ENCODE results near the gene TMEM108.

DNA sequence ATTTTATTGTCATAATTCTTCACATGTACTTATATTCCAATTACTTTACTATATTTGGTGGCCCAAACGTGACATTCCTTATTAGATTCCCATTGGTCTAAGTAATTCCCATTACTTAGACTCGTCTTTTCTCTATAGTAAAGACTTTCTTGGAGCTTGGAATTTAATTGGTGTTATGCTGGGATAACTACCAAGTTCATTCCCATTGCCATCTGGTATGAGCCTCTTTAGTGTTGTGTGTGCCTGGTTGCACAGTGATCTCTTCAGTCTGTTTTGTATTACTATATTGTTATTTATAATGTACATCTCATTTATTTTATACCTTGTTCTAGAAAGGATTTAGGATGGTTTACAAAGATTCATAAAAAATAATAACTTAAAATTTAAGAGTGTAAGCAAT is 27.8 kb downstream of the TMEM108 start:
- TF ChIP-seq, protein P1, sequence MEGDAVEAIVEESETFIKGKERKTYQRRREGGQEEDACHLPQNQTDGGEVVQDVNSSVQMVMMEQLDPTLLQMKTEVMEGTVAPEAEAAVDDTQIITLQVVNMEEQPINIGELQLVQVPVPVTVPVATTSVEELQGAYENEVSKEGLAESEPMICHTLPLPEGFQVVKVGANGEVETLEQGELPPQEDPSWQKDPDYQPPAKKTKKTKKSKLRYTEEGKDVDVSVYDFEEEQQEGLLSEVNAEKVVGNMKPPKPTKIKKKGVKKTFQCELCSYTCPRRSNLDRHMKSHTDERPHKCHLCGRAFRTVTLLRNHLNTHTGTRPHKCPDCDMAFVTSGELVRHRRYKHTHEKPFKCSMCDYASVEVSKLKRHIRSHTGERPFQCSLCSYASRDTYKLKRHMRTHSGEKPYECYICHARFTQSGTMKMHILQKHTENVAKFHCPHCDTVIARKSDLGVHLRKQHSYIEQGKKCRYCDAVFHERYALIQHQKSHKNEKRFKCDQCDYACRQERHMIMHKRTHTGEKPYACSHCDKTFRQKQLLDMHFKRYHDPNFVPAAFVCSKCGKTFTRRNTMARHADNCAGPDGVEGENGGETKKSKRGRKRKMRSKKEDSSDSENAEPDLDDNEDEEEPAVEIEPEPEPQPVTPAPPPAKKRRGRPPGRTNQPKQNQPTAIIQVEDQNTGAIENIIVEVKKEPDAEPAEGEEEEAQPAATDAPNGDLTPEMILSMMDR (IDR thresholded peaks at IDR 0.05; ENCODE audit: low read depth, low read length, poor library complexity, severe bottlenecking), result no peak
- no peak for TF ChIP-seq EZH2phosphoT487 (IDR thresholded peaks at IDR 0.05; ENCODE audit: borderline replicate concordance, low read length)
